HG03159 (cell line): ENCODE data around the gene KCTD15.

ENCODE experiments used
- ATAC-seq: cut with Tn5 transposase; IDR thresholded peaks from one replicate; pipeline ENCODE4 v1.9.1; 2021; ENCODE audit warnings: mild to moderate bottlenecking, moderate library complexity; ENCODE audit not compliant: unreplicated experiment

The KCTD15 gene

GRCh38 chr19:33771384-33772101 is 25.1 kb upstream of the KCTD15 start:
- peak; percentile 72 for ATAC-seq

- no peak for ATAC-seq
These were observed 24.4 kb upstream of the KCTD15 start for GRCh38 chr19:33772102-33772857.

- no peak for ATAC-seq
These were observed 23.9 kb upstream of the KCTD15 start for GRCh38 chr19:33772858-33773180.

GRCh38 chr19:33773704-33774624 is 22.7 kb upstream of the KCTD15 start:
- ATAC-seq: no peak

GRCh38 chr19:33774751-33775150 is 21.9 kb upstream of the KCTD15 start:
- ATAC-seq: no peak

- no peak for ATAC-seq
These were observed 20.8 kb upstream of the KCTD15 start for GRCh38 chr19:33775731-33776487.

GRCh38 chr19:33777351-33777750 is 19.3 kb upstream of the KCTD15 start:
- no peak for ATAC-seq

GRCh38 chr19:33777753-33778088 is 18.9 kb upstream of the KCTD15 start:
- ATAC-seq: no peak

- ATAC-seq: peak; percentile 87
These were observed 18.4 kb upstream of the KCTD15 start for GRCh38 chr19:33778089-33778791.

GRCh38 chr19:33779849-33780248 is 16.8 kb upstream of the KCTD15 start:
- ATAC-seq: no peak

GRCh38 chr19:33780251-33780650 is 16.4 kb upstream of the KCTD15 start:
- ATAC-seq: no peak

GRCh38 chr19:33780746-33781145 is 15.9 kb upstream of the KCTD15 start:
- no peak for ATAC-seq

GRCh38 chr19:33781415-33781935 is 15.2 kb upstream of the KCTD15 start:
- ATAC-seq: no peak

GRCh38 chr19:33781996-33782395 is 14.7 kb upstream of the KCTD15 start:
- no peak for ATAC-seq

GRCh38 chr19:33784432-33784831 is 12.2 kb upstream of the KCTD15 start:
- ATAC-seq: no peak

- ATAC-seq: no peak
These were observed 10.9 kb upstream of the KCTD15 start for GRCh38 chr19:33785795-33786194.

GRCh38 chr19:33788676-33789075 is 8.0 kb upstream of the KCTD15 start:
- no peak for ATAC-seq

- no peak for ATAC-seq
These were observed 7.3 kb upstream of the KCTD15 start for GRCh38 chr19:33789344-33789743.

- no peak for ATAC-seq
These were observed 1.8 kb upstream of the KCTD15 start for GRCh38 chr19:33794683-33795369.
